ENCODE results near the gene EIPR1.

Gene EIPR1

DNA sequence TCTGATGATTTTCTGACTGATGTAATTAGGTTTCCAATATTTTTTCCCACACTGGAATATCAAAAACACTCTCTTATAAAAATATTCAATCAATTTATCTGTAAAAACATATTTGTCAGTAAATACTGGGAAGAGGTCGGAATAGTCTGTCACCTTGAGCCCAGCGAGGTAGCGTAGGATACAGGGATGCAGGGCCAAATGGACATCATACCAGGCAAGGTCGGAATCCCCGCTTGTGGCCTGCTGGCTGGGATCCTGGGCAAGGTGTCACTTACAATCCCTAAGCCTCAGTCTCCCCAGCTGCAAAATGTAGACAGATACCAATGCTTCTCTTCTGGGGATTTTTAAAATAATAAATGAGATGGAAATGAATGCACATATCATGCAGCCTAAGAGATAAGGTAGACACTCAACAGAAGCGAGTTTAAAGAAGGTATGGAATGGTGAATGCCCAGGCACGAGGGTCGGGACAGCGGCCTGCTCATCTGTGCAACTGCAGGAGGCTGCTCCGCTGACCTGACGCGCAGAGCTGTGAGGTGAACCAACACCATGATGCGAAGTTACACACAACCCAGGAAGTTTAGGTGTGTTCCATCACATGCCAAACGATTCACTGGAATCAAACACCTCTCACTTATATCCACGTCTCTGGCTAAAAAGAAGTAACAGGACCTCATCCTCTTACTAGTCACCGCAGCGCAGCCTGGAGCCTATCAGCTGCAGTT is 98.2 kb downstream of the EIPR1 start:
- TF ChIP-seq, protein P1, sequence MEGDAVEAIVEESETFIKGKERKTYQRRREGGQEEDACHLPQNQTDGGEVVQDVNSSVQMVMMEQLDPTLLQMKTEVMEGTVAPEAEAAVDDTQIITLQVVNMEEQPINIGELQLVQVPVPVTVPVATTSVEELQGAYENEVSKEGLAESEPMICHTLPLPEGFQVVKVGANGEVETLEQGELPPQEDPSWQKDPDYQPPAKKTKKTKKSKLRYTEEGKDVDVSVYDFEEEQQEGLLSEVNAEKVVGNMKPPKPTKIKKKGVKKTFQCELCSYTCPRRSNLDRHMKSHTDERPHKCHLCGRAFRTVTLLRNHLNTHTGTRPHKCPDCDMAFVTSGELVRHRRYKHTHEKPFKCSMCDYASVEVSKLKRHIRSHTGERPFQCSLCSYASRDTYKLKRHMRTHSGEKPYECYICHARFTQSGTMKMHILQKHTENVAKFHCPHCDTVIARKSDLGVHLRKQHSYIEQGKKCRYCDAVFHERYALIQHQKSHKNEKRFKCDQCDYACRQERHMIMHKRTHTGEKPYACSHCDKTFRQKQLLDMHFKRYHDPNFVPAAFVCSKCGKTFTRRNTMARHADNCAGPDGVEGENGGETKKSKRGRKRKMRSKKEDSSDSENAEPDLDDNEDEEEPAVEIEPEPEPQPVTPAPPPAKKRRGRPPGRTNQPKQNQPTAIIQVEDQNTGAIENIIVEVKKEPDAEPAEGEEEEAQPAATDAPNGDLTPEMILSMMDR (IDR thresholded peaks at IDR 0.05; ENCODE audit: poor library complexity, severe bottlenecking): no peak
- DNase-seq (ENCODE audit: low spot score) (no peak), ATAC-seq (ENCODE audit: low read depth) (no peak)
- Histone ChIP-seq H3K9me3 (ENCODE audit: severe bottlenecking) (no peaks in the 10 kb centered on the region), H3K4me1 (ENCODE audit: insufficient read depth, poor library complexity, severe bottlenecking) (no peaks in the 10 kb centered on the region), H3K27ac (ENCODE audit: poor library complexity, severe bottlenecking) (no peak overlapping the region), H3K36me3 (ENCODE audit: low read depth) (no peaks in the 10 kb centered on the region), H3K4me3 (ENCODE audit: severe bottlenecking) (no peak overlapping the region), H3K27me3 (ENCODE audit: insufficient read depth, poor library complexity, severe bottlenecking) (no peaks in the 10 kb centered on the region)

DNA sequence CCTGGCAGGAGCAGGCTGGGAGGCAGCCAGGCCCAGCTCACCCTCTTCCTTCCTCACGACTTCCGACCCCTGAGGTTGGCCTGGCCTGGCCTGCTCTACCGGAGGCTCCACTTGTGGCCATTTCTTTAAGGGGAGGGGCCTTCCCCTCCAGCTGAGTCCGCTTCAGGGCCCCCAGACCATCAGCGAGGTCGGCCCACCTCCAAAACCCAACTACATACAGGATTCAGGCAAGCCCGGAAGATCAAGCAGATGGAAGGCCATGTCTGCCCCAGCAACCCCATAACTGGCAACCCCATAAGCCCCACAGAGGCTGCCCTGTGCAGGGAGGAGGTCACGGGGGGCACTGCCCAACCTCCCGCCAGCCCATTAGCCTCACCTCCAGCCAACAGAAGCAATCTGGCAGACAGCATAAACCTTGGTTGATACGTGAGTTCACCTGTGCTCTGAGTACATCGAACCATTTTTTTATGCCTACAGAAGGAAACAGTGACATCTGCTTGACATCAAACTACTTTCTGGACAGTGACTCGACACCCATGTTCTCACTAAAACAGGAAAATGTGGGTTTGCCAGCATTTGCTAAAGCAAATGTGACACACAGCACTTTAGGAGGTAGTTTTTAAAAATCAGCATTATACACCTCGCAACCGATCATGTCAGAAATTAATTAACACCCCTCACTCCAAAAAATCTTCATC is 98.9 kb downstream of the EIPR1 start:
- DNase-seq (ENCODE audit: low spot score): no peak
- H3K4me1 ChIP-seq (ENCODE audit: insufficient read depth, poor library complexity, severe bottlenecking): no peaks in the 10 kb centered on the region
- no peak overlapping the region for H3K4me3 ChIP-seq (ENCODE audit: severe bottlenecking)
- H3K27me3 ChIP-seq (ENCODE audit: insufficient read depth, poor library complexity, severe bottlenecking): no peaks in the 10 kb centered on the region
- no peak overlapping the region for H3K27ac ChIP-seq (ENCODE audit: poor library complexity, severe bottlenecking)
- no peaks in the 10 kb centered on the region for H3K36me3 ChIP-seq (ENCODE audit: low read depth)
- no peak for ATAC-seq (ENCODE audit: low read depth)
- no peaks in the 10 kb centered on the region for H3K9me3 ChIP-seq (ENCODE audit: severe bottlenecking)
- TF ChIP-seq, protein P1 (IDR thresholded peaks at IDR 0.05; ENCODE audit: poor library complexity, severe bottlenecking): no peak

- TF ChIP-seq, protein P1 (IDR thresholded peaks at IDR 0.05; ENCODE audit: poor library complexity, severe bottlenecking): no peak
- Histone ChIP-seq H3K27me3 (ENCODE audit: insufficient read depth, poor library complexity, severe bottlenecking) (no peaks in the 10 kb centered on the region), H3K9me3 (ENCODE audit: severe bottlenecking) (no peaks in the 10 kb centered on the region), H3K27ac (ENCODE audit: poor library complexity, severe bottlenecking) (no peak overlapping the region), H3K4me1 (ENCODE audit: insufficient read depth, poor library complexity, severe bottlenecking) (no peaks in the 10 kb centered on the region), H3K36me3 (ENCODE audit: low read depth) (no peaks in the 10 kb centered on the region), H3K4me3 (ENCODE audit: severe bottlenecking) (no peak overlapping the region)
- ATAC-seq (ENCODE audit: low read depth) (no peak; the same call in 2 of the 3 replicates), DNase-seq (ENCODE audit: low spot score) (no peak)
Observed at GRCh38 chr2:3277748-3278520, 99.7 kb downstream of the EIPR1 start.

DNA sequence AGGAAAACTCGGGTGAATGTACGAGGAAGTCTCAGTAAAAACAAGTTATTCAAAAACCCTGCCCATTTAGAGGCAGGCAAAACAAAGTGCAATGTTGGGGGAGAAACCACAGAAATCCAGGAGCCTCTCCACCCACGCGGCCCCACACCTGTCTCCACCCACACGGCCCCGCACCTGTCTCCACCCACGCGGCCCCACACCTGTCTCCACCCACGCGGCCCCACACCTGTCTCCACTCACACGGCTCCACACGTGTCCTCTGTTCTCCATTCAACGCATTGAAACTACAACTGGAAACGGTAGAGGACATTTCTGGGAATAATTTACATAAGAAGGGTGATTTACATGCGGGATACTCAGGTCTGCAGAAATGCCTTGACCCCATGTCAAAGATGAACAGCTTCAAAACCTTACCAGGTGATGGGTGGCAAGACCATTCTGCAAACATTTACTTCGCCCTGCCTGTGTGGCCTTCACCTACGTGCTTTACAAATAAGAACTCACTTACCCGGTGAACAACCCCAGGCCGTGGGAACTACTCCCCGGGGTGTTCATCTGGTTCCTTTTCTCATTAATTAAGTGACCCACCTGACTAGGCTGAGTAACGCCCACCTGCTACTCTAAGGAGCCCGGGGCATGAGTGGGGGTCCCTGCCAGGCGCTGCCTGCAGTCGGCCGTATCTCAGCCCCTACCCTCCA is 100.4 kb downstream of the EIPR1 start:
- Histone ChIP-seq H3K27ac (ENCODE audit: poor library complexity, severe bottlenecking) (no peak overlapping the region), H3K4me1 (ENCODE audit: insufficient read depth, poor library complexity, severe bottlenecking) (no peaks in the 10 kb centered on the region), H3K27me3 (ENCODE audit: insufficient read depth, poor library complexity, severe bottlenecking) (no peaks in the 10 kb centered on the region), H3K9me3 (ENCODE audit: severe bottlenecking) (no peaks in the 10 kb centered on the region), H3K36me3 (ENCODE audit: low read depth) (no peaks in the 10 kb centered on the region), H3K4me3 (ENCODE audit: severe bottlenecking) (no peak overlapping the region)
- no peak for ATAC-seq (ENCODE audit: low read depth)
- DNase-seq (ENCODE audit: low spot score): no peak
- TF ChIP-seq, protein P1 (IDR thresholded peaks at IDR 0.05; ENCODE audit: poor library complexity, severe bottlenecking): no peak

Measured in RWPE2 (cell line).